NCI-H2171 treated with DMSO at 0.1 percent for 48 hours (cell line): Measurements from ENCODE around the gene GOSR2.
"Not testable (repeated sequence)": the region's sequence is repeated elsewhere in the genome, so short reads cannot be mapped to it uniquely, and the experiment has no call there.

Experiments used
- DNase-seq: peaks from one replicate; lab custom pipeline; 2025; lab: John Stamatoyannopoulos, UW

GOSR2 gene

GRCh38 chr17:46894024-46894423, 28.9 kb upstream of the GOSR2 start:
- DNase-seq: no peak

- no peak for DNase-seq
Measured at GRCh38 chr17:46894476-46895151, 28.3 kb upstream of the GOSR2 start.

- DNase-seq: no peak
Measured at GRCh38 chr17:46895171-46895570, 27.8 kb upstream of the GOSR2 start.

- no peak for DNase-seq
Measured at GRCh38 chr17:46896991-46897390, 26.0 kb upstream of the GOSR2 start.

- DNase-seq: no peak
Measured at GRCh38 chr17:46898364-46898763, 24.6 kb upstream of the GOSR2 start.

GRCh38 chr17:46898860-46899259, 24.1 kb upstream of the GOSR2 start:
- no peak for DNase-seq

- DNase-seq: no peak
Measured at GRCh38 chr17:46901291-46901690, 21.7 kb upstream of the GOSR2 start.

GRCh38 chr17:46903762-46904672, 18.9 kb upstream of the GOSR2 start:
- DNase-seq: no peak

- no peak for DNase-seq
Measured at GRCh38 chr17:46908068-46908737, 14.8 kb upstream of the GOSR2 start.

GRCh38 chr17:46910179-46910927, 12.6 kb upstream of the GOSR2 start:
- DNase-seq: peak; percentile 30

GRCh38 chr17:46911311-46911710, 11.6 kb upstream of the GOSR2 start:
- no peak for DNase-seq

- no peak for DNase-seq
Measured at GRCh38 chr17:46915596-46915995, 7.4 kb upstream of the GOSR2 start.

- no peak for DNase-seq
Measured at GRCh38 chr17:46916211-46916610, 6.7 kb upstream of the GOSR2 start.

GRCh38 chr17:46916623-46917022, 6.3 kb upstream of the GOSR2 start:
- DNase-seq: no peak

GRCh38 chr17:46917041-46917440, 5.9 kb upstream of the GOSR2 start:
- DNase-seq: no peak

GRCh38 chr17:46917516-46917915, 5.4 kb upstream of the GOSR2 start:
- DNase-seq: no peak

GRCh38 chr17:46921962-46922361, 998 bp upstream of the GOSR2 start:
- not testable (repeated sequence) for DNase-seq

GRCh38 chr17:46922487-46922803, 515 bp upstream of the GOSR2 start:
- no peak for DNase-seq

- DNase-seq: no peak
Measured at GRCh38 chr17:46925185-46925868, 2.4 kb downstream of the GOSR2 start.

GRCh38 chr17:46928467-46929261, 5.7 kb downstream of the GOSR2 start:
- DNase-seq: no peak

GRCh38 chr17:46929413-46929812, 6.5 kb downstream of the GOSR2 start:
- DNase-seq: peak; percentile 20
